Thymus (tissue), 11 donors: ENCODE results near the gene TMED10. TPM values are rescaled to one million over a fixed set of nuclear protein-coding genes. Genes with fewer than 3 reads are reported as not detected.

Source experiments
- DNase-seq, 9 donors: peaks; one replicate each; pipeline ENCODE4 v3.0.0-alpha.2; 2013; ENCODE audit warnings: low spot score in 9 of 9, low read depth in 6 of 9, missing footprints in 1 of 9
- H3K27ac ChIP-seq, 2 donors: one replicate each; pipeline ENCODE4 v1.5.1; 2013; ENCODE audit warnings: control low read depth in 1 of 2, low read depth in 1 of 2, low read length in 1 of 2, mild to moderate bottlenecking in 1 of 2, moderate library complexity in 1 of 2
- H3K27me3 ChIP-seq, 2 donors: one replicate each; pipeline ENCODE4 v1.5.1; 2013; ENCODE audit warnings: low read length in 1 of 2; ENCODE audit not compliant: control insufficient read depth in 2 of 2, insufficient read depth in 1 of 2
- H3K36me3 ChIP-seq, 2 donors: one replicate each; pipeline ENCODE4 v1.5.1; 2013; ENCODE audit warnings: low read length in 1 of 2, mild to moderate bottlenecking in 1 of 2, moderate library complexity in 1 of 2; ENCODE audit not compliant: control insufficient read depth in 2 of 2, insufficient read depth in 2 of 2
- H3K4me1 ChIP-seq, 2 donors: one replicate each; pipeline ENCODE4 v1.5.1; 2013; ENCODE audit warnings: low read length in 2 of 2; ENCODE audit not compliant: control insufficient read depth in 2 of 2, insufficient read depth in 2 of 2
- H3K4me3 ChIP-seq, 2 donors: one replicate each; pipeline ENCODE4 v1.5.1; 2013; ENCODE audit warnings: low read length in 2 of 2, control low read depth in 1 of 2, mild to moderate bottlenecking in 1 of 2
- H3K9me3 ChIP-seq, 2 donors: one replicate each; pipeline ENCODE4 v1.5.1; 2013; ENCODE audit warnings: low read length in 1 of 2, mild to moderate bottlenecking in 1 of 2; ENCODE audit not compliant: control insufficient read depth in 2 of 2, insufficient read depth in 1 of 2
- WGBS: extraction: QIAGEN DNeasy Blood & Tissue Kit; methylation state at CpG from one replicate; pipeline ENCODE4 v1.1.7; 2013; 5-methylcytosine and 5-hydroxymethylcytosine counted together
- polyA plus RNA-seq: library from polyadenylated mRNA; stranded (reverse); fragments of 200-250 nt; gene quantifications from one replicate; pipeline ENCODE4 v1.2.3, GENCODE V29; 2013
- total RNA-seq: library from RNA; stranded (reverse); fragments of 120-200 nt; gene quantifications from one replicate; pipeline ENCODE4 v1.2.4, GENCODE V29; 2013
- donor health status: healthy.

The TMED10 gene
- total and polyA plus RNA-seq, 2 donors = 122 to 146 TPM

- Histone ChIP-seq H3K36me3 (no peaks in the 10 kb centered on the region), H3K9me3 (no peaks in the 10 kb centered on the region), H3K4me1 (peaks cover 0 to 5% of the 10 kb centered on the region in 2 donors), H3K27ac (no peak overlapping the region), H3K27me3 (no peaks in the 10 kb centered on the region), H3K4me3 (no peak overlapping the region)
- WGBS = 97% methylated on average over 6 of the region's 6 CpGs
- DNase-seq = no peak
Observed at GRCh38 chr14:75216427-75217006, 40.1 kb upstream of the TMED10 start.

GRCh38 chr14:75215520-75215919 is 39.1 kb upstream of the TMED10 start:
- no peak overlapping the region for H3K27ac ChIP-seq
- no peak overlapping the region for H3K4me3 ChIP-seq
- 73% methylated on average over 6 of the region's 6 CpGs for WGBS

DNA sequence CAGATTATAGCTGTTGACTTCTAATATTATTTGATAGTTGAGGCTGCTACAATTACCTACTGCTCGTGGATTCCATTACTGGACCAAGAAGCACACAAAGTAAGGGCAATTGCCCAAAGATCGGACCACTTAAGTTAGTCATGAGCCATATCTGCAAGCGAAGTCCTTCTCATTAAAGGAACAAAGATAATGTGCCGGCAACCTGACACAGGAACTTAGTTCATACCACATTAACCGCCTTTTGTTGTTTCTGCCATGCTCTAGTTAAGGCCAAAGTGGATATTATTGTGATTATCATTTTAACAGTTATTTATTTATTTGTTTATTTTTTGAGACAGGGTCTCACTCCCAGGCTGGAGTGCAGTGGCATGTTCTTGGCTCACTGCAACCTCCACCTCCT is 38.1 kb upstream of the TMED10 start:
- H3K4me3 ChIP-seq = no peak overlapping the region
- no peaks in the 10 kb centered on the region for H3K9me3 ChIP-seq
- DNase-seq = no peak
- 93% methylated on average over 5 of the region's 5 CpGs for WGBS
- peaks cover 0 to 5% of the 10 kb centered on the region in 2 donors for H3K4me1 ChIP-seq
- no peaks in the 10 kb centered on the region for H3K27me3 ChIP-seq
- H3K36me3 ChIP-seq = no peaks in the 10 kb centered on the region
- no peak overlapping the region for H3K27ac ChIP-seq

More at GRCh38 chr14:75215520-75215919, 39.1 kb upstream of the TMED10 start:
- DNase-seq = no peak
- Histone ChIP-seq H3K4me1 (peaks cover 0 to 5% of the 10 kb centered on the region in 2 donors), H3K36me3 (no peaks in the 10 kb centered on the region), H3K9me3 (no peaks in the 10 kb centered on the region), H3K27me3 (no peaks in the 10 kb centered on the region)

DNA sequence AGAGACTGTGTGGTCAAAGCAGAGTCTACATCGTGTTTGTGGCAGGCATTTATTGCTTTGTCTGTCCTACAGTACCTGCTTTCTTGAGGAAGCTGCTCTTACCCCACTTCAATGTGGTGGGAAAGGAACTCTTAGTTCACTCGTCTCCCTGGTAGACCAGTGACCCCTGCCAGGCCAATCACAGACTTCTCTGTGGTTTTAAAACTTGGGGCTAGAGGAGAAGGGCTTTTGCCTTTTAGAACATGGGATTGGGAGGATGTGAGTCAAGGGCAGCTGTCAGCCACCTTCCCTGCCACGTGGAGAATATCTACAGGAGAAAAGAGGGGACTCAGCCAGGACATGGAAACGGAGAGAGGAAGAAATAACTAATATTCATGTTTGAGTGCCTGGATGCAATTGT is 36.8 kb upstream of the TMED10 start:
- H3K27ac ChIP-seq = no peak overlapping the region
- DNase-seq = no peak
- H3K9me3 ChIP-seq = no peaks in the 10 kb centered on the region
- WGBS = 56% methylated on average over 4 of the region's 4 CpGs
- no peaks in the 10 kb centered on the region for H3K36me3 ChIP-seq
- H3K4me3 ChIP-seq = no peak overlapping the region
- peaks cover 0 to 5% of the 10 kb centered on the region in 2 donors for H3K4me1 ChIP-seq
- H3K27me3 ChIP-seq = no peaks in the 10 kb centered on the region

DNA sequence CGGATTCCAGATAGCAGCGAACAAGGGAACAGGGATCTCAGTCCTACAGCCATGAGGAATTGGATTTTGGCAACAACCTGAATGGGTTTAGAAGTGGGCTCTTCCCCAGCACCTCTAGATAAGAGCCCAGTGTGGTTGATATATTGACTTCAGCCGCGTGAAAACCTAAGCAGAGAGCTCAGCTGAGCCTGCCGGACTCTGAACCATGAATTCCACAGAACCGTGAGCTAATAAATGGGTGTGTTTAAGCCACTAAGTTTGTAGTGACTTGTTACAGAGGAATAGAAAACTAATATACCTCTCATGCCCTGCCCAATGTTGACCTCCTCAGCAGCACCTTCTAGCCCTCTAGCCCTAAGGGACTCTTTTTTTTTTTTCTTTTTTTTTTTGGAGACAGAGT is 32.4 kb upstream of the TMED10 start:
- H3K27me3 ChIP-seq = no peaks in the 10 kb centered on the region
- H3K9me3 ChIP-seq = no peaks in the 10 kb centered on the region
- no peaks in the 10 kb centered on the region for H3K36me3 ChIP-seq
- no peaks in the 10 kb centered on the region for H3K4me1 ChIP-seq
- WGBS = over 99% methylated on average over 6 of the region's 6 CpGs
- DNase-seq = no peak
- no peak overlapping the region for H3K27ac ChIP-seq
- H3K4me3 ChIP-seq = no peak overlapping the region

GRCh38 chr14:75206190-75206589 is 29.8 kb upstream of the TMED10 start:
- DNase-seq = no peak
- 99% methylated on average over 3 of the region's 3 CpGs for WGBS
- Histone ChIP-seq H3K27ac (no peak overlapping the region), H3K9me3 (no peaks in the 10 kb centered on the region), H3K36me3 (no peaks in the 10 kb centered on the region), H3K27me3 (no peaks in the 10 kb centered on the region), H3K4me1 (no peaks in the 10 kb centered on the region), H3K4me3 (no peak overlapping the region)

DNA sequence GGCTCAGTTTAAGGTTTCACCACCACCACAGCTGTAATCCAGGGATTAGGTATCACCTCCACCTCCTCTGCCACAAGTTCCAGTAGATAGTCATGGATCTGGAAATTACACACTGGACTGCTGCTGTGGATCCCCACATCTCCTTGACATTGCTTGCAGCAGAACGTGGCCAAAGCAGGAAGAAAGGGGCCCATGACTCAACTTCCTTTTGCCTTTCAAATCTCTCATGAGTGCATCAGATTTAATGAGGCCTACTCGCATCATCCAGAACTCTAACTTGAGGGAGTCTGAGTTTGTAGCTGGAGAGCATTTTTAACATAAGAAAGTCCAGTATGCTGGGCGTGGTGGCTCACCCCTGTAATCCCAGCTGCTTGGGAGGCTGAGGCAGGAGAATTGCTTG is 29.2 kb upstream of the TMED10 start:
- no peaks in the 10 kb centered on the region for H3K27me3 ChIP-seq
- WGBS = 77% methylated on average over 3 of the region's 3 CpGs
- no peaks in the 10 kb centered on the region for H3K9me3 ChIP-seq
- no peaks in the 10 kb centered on the region for H3K36me3 ChIP-seq
- DNase-seq = no peak
- no peak overlapping the region for H3K27ac ChIP-seq
- no peaks in the 10 kb centered on the region for H3K4me1 ChIP-seq
- no peak overlapping the region for H3K4me3 ChIP-seq

- Histone ChIP-seq H3K4me1 (no peaks in the 10 kb centered on the region), H3K9me3 (no peaks in the 10 kb centered on the region), H3K36me3 (no peaks in the 10 kb centered on the region), H3K4me3 (no peak overlapping the region), H3K27ac (no peak overlapping the region), H3K27me3 (no peaks in the 10 kb centered on the region)
- no peak for DNase-seq
- WGBS = 88% methylated on average over 3 of the region's 3 CpGs
Observed at GRCh38 chr14:75204116-75204515, 27.7 kb upstream of the TMED10 start.

- H3K36me3 ChIP-seq = no peaks in the 10 kb centered on the region
- H3K9me3 ChIP-seq = no peaks in the 10 kb centered on the region
- no peak for DNase-seq
- WGBS = 89% methylated on average over 2 of the region's 2 CpGs
- H3K4me3 ChIP-seq = no peak overlapping the region
- H3K4me1 ChIP-seq = peaks cover 0 to 2% of the 10 kb centered on the region in 2 donors
- no peak overlapping the region for H3K27ac ChIP-seq
- H3K27me3 ChIP-seq = no peaks in the 10 kb centered on the region
Observed at GRCh38 chr14:75202657-75203056, 26.2 kb upstream of the TMED10 start.
